Measurements from ENCODE around the gene UBTD1. TPM values are rescaled to one million over a fixed set of nuclear protein-coding genes. Genes with fewer than 3 reads are reported as not detected.

Gene UBTD1
- total RNA-seq, 4 donors from 2014 or later, result 0.70 to 2.5 (median 1.4) TPM; not detected in 1

GRCh38 chr10:97508342-97508741, 9.6 kb downstream of the UBTD1 start:
- H3K36me3 ChIP-seq, result no peaks in the 10 kb centered on the region
- H3K4me3 ChIP-seq, result no peak overlapping the region
- no peaks in the 10 kb centered on the region for H3K9me3 ChIP-seq
- no peaks in the 10 kb centered on the region for H3K27me3 ChIP-seq
- no peak overlapping the region for H3K27ac ChIP-seq
- no peaks in the 10 kb centered on the region for H3K4me1 ChIP-seq
- DNase-seq, result peak in 1 of 3 donors; percentile 6
- no peak for TF ChIP-seq CTCF (IDR thresholded peaks at IDR 0.05)
- no peak for TF ChIP-seq POLR2A (IDR thresholded peaks at IDR 0.05)

DNA sequence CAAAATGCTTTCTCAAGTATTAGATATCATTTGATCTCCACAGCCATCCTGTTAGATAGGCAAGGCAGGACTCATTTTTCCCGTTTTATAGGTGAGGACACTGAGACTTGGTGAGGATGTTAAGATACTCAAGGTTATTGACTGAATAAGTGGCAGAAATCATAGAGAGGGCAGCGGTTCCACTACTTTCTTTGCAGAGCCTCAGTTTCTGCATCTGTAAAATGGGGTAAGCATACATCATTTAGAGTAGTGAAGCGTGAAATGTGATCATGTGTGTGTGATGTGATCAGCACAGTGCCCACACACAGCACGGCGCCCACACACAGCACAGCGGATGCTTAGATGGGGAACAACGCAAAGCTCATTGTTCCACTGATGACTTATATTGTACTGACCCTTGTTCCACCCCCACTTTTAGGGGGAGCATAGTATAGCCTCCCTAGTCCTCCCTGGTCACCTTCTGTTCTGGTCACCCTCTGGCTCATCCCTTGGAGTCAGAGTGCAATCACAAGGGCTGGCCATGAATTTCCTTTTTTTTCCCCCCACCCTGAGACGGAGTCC, 10.5 kb downstream of the UBTD1 start:
- H3K36me3 ChIP-seq, result no peaks in the 10 kb centered on the region
- DNase-seq, result peak in 1 of 3 donors; percentile 13
- H3K4me1 ChIP-seq, result no peaks in the 10 kb centered on the region
- no peak overlapping the region for H3K27ac ChIP-seq
- no peak for TF ChIP-seq POLR2A (IDR thresholded peaks at IDR 0.05)
- no peak for TF ChIP-seq CTCF (IDR thresholded peaks at IDR 0.05)
- no peaks in the 10 kb centered on the region for H3K9me3 ChIP-seq
- no peaks in the 10 kb centered on the region for H3K27me3 ChIP-seq
- no peak overlapping the region for H3K4me3 ChIP-seq

DNA sequence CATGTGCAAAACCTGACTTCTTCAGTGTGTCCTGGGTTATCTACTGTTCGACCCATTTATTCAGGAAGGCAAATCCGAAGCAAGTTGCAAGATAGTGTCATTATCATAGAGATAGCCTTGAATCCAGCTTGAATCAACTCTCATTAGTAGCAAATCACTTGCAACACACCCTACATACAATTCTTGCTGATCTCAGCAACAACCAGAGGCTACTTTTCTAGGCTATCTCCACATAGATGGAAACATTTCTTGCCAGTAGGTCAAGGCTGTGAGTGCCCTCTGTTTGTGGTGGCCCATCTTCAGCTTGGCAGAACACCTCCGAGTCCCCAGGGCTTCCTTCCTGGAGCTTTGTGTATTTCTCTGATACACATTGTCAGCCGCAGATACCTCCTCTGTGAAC, 12.0 kb downstream of the UBTD1 start:
- H3K4me3 ChIP-seq, result no peak overlapping the region
- H3K4me1 ChIP-seq, result no peaks in the 10 kb centered on the region
- TF ChIP-seq CTCF (IDR thresholded peaks at IDR 0.05), result no peak
- TF ChIP-seq POLR2A (IDR thresholded peaks at IDR 0.05), result no peak
- no peak overlapping the region for H3K27ac ChIP-seq
- DNase-seq, result peak in 1 of 3 donors; percentile 4
- H3K36me3 ChIP-seq, result no peaks in the 10 kb centered on the region
- no peaks in the 10 kb centered on the region for H3K27me3 ChIP-seq
- no peaks in the 10 kb centered on the region for H3K9me3 ChIP-seq

DNA sequence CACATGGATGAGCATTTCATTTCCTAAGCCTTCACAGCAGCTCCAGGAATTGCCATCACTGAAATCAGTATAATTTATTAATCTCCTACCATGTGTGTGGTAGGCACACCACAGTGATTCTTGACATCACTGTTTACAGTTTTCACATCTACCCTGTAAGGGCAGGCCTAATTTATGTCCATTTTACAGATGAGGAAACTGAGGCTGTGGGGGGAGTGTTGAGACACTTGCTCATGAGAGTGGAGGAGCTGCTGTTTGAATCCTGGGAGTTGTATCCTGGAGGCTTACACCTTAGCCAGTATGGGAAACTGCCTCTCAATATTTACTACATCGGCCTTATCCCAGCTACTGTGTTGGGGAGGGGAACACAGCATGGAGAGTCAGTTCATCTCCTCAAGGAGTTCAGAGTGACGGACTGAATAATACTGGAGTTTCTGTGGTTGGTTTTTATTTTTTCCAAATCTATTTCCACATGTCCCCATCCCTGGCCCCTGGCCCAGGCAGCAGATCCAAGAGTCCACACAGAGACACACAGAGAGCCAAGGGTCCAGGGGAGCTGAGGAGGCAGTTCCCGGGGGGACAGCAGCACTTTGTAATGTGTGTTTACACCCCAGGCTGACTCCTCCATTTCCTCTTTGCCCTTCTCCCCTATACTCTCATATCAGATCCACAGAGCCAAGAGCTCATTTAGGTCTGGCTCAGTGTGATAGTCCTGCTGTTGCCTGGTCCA, 13.2 kb downstream of the UBTD1 start:
- H3K4me3 ChIP-seq, result no peak overlapping the region
- TF ChIP-seq CTCF (IDR thresholded peaks at IDR 0.05) (no peak), POLR2A (IDR thresholded peaks at IDR 0.05) (no peak)
- no peak overlapping the region for H3K27ac ChIP-seq
- H3K27me3 ChIP-seq, result no peaks in the 10 kb centered on the region
- no peaks in the 10 kb centered on the region for H3K9me3 ChIP-seq
- DNase-seq, result no peak
- H3K36me3 ChIP-seq, result no peaks in the 10 kb centered on the region
- no peaks in the 10 kb centered on the region for H3K4me1 ChIP-seq

DNA sequence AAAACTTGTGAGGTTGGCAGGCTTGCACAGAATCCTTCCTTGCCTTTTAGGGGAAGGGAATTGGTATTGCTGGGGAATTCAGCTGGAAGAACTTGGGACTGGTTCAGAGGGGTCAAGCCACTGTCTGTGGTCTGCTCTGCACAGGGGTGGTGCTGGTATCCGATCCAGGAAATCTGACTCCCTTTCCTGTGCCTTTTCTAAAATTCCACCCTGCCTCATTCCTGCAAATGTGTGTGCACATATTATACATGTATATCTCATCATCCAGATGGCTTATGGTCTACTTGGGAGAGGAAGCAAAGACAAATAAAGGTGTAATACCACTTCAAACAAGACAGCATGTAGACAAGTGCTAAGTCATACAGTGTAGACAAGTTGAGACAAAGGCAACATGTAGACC, 14.3 kb downstream of the UBTD1 start:
- Histone ChIP-seq H3K36me3 (no peaks in the 10 kb centered on the region), H3K27me3 (no peaks in the 10 kb centered on the region), H3K4me3 (no peak overlapping the region), H3K4me1 (no peaks in the 10 kb centered on the region), H3K27ac (no peak overlapping the region), H3K9me3 (no peaks in the 10 kb centered on the region)
- DNase-seq, result no peak
- no peak for TF ChIP-seq POLR2A (IDR thresholded peaks at IDR 0.05)
- TF ChIP-seq CTCF (IDR thresholded peaks at IDR 0.05), result no peak

Measured in Peyer's patch (tissue), 4 donors.